A549 (cell line): ENCODE results near the gene MTHFR.
"Not testable (repeated sequence)": the region's sequence is repeated elsewhere in the genome, so short reads cannot be mapped to it uniquely, and the experiment has no call there.

Source experiments
- CHD2 ChIP-seq: fragments of 150-350 bp; IDR thresholded peaks from 2 replicates; pipeline ENCODE4 v1.6.1; 2014; ENCODE audit warnings: low read length; ENCODE audit not compliant: partially characterized antibody
- EP300 ChIP-seq, 2 experiments: fragments of >200 bp; sonication (Bioruptor Twin); formaldehyde crosslinking; IDR thresholded peaks; 2 replicates in 1 of 2; 3 replicates in 1 of 2; pipeline ENCODE4 v1.6.1; 2016 to 2017
- ESRRA ChIP-seq: fragments of 150-350 bp; IDR thresholded peaks from 2 replicates; pipeline ENCODE4 v1.6.1; 2014; ENCODE audit warnings: mild to moderate bottlenecking, low read length, borderline replicate concordance
- HOXA7 ChIP-seq: fragments of 250-450 bp; sonication (Bioruptor Pico); IDR thresholded peaks from 2 replicates; pipeline ENCODE4 v1.5.0; 2020; ENCODE audit warnings: mild to moderate bottlenecking, moderate library complexity
- JUNB ChIP-seq: fragments of >200 bp; sonication (Bioruptor Twin); formaldehyde crosslinking; IDR thresholded peaks from 2 replicates; pipeline ENCODE4 v1.6.1; 2016
- MYC ChIP-seq: IDR thresholded peaks from 2 replicates; pipeline ENCODE4 v1.6.1; 2012; ENCODE audit warnings: mild to moderate bottlenecking, inconsistent platforms, low read length, improper control_type of control experiment, borderline replicate concordance
- NR3C1 ChIP-seq: fragments of >200 bp; sonication (Bioruptor Twin); formaldehyde crosslinking; IDR thresholded peaks from 3 replicates; pipeline ENCODE4 v1.6.1; 2017
- POLR2A ChIP-seq: IDR thresholded peaks from 2 replicates; pipeline ENCODE4 v1.6.1; 2012; ENCODE audit warnings: mild to moderate bottlenecking, low read length
- POLR2AphosphoS2 ChIP-seq: conservative IDR thresholded peaks from 2 replicates; pipeline ENCODE4 v1.6.1; 2012; ENCODE audit warnings: low read length, improper control_type of control experiment, inconsistent platforms
- RCOR1 ChIP-seq: fragments of 150-350 bp; IDR thresholded peaks from 2 replicates; pipeline ENCODE4 v1.6.1; 2014; ENCODE audit warnings: antibody characterized with exemption, low read length, low read depth
- SMC3 ChIP-seq: fragments of >200 bp; sonication (Bioruptor Twin); formaldehyde crosslinking; IDR thresholded peaks from 3 replicates; pipeline ENCODE4 v1.6.1; 2018; ENCODE audit warnings: inconsistent platforms
- TF ChIP-seq, protein P1 (sequence below): fragments of >200 bp; sonication (Bioruptor Twin); formaldehyde crosslinking; IDR thresholded peaks from 3 replicates; pipeline ENCODE4 v1.5.1; 2016
- TF ChIP-seq, protein P2 (sequence below): fragments of 200-600 bp; sonication (generic); IDR thresholded peaks from 2 replicates; pipeline ENCODE4 v1.6.1; 2016; ENCODE audit warnings: antibody characterized with exemption, mild to moderate bottlenecking, moderate library complexity

- TF ChIP-seq, protein P1, sequence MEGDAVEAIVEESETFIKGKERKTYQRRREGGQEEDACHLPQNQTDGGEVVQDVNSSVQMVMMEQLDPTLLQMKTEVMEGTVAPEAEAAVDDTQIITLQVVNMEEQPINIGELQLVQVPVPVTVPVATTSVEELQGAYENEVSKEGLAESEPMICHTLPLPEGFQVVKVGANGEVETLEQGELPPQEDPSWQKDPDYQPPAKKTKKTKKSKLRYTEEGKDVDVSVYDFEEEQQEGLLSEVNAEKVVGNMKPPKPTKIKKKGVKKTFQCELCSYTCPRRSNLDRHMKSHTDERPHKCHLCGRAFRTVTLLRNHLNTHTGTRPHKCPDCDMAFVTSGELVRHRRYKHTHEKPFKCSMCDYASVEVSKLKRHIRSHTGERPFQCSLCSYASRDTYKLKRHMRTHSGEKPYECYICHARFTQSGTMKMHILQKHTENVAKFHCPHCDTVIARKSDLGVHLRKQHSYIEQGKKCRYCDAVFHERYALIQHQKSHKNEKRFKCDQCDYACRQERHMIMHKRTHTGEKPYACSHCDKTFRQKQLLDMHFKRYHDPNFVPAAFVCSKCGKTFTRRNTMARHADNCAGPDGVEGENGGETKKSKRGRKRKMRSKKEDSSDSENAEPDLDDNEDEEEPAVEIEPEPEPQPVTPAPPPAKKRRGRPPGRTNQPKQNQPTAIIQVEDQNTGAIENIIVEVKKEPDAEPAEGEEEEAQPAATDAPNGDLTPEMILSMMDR, result not testable (repeated sequence)
- TF ChIP-seq JUNB; RCOR1; CHD2; SMC3; HOXA7 (CRISPR knock-in tag); MYC; NR3C1; EP300 (IDR thresholded peaks at IDR 0.05); ESRRA; POLR2A; POLR2AphosphoS2: not testable (repeated sequence)
- TF ChIP-seq, protein P2, sequence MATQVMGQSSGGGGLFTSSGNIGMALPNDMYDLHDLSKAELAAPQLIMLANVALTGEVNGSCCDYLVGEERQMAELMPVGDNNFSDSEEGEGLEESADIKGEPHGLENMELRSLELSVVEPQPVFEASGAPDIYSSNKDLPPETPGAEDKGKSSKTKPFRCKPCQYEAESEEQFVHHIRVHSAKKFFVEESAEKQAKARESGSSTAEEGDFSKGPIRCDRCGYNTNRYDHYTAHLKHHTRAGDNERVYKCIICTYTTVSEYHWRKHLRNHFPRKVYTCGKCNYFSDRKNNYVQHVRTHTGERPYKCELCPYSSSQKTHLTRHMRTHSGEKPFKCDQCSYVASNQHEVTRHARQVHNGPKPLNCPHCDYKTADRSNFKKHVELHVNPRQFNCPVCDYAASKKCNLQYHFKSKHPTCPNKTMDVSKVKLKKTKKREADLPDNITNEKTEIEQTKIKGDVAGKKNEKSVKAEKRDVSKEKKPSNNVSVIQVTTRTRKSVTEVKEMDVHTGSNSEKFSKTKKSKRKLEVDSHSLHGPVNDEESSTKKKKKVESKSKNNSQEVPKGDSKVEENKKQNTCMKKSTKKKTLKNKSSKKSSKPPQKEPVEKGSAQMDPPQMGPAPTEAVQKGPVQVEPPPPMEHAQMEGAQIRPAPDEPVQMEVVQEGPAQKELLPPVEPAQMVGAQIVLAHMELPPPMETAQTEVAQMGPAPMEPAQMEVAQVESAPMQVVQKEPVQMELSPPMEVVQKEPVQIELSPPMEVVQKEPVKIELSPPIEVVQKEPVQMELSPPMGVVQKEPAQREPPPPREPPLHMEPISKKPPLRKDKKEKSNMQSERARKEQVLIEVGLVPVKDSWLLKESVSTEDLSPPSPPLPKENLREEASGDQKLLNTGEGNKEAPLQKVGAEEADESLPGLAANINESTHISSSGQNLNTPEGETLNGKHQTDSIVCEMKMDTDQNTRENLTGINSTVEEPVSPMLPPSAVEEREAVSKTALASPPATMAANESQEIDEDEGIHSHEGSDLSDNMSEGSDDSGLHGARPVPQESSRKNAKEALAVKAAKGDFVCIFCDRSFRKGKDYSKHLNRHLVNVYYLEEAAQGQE, result not testable (repeated sequence)
Measured at GRCh38 chr1:11803924-11804665, 1.7 kb downstream of the MTHFR start.
